ENCODE data around the gene UBE2D2.

Gene UBE2D2

DNA sequence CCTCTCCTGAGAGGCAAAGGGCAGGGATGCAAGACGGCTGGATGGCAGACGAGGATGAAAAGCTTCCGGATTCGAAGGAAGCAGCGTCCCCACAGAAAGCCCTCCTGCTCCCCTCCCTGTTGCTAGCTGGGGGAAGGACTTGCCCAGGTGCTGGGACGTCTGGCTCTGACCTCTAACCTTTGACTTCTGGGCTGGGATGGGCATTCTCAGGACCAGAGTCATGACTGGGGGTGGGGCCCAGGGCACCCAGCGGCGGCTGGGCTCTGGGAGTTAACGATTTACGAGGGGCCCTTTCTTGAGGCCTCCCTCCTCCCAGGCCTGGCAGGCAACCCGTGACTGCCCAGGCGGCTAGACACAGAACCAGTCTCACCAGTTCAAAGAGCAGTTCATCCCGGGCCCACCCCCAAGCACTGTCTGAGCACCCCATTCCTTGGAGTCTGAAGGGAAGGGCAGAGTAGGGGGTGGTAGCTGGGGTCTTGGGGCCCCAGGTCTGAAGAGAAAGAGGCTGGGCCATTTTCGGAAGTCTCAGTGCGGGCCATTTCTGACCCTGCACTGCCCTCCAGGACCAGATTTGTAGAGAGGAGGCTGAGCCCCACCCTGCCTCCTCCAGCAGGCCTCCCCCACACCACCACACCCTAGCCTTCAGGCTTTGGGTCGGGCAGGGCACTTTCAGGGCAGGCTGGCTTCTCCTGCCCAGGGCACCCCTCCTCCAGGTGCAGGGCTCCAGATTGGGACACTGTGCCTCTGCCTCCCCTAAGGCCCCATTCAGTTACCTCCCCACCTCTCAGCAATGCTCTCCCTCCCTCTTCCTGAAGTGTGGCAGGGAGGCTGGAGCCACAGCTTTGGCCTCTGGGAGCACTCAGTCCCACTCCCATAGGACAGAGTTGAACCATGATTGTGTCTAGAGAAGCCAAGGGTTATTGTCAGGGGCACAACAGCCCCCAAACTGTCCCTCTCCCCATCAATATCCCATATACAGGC, 82.0 kb downstream of the UBE2D2 start:
- H3K27ac Mint-ChIP-seq: peak overlapping the region; percentile 70
- H3K36me3 Mint-ChIP-seq: peaks cover 6% of the 10 kb centered on the region
- H3K4me1 Mint-ChIP-seq: peaks cover 89% of the 10 kb centered on the region
- no peaks in the 10 kb centered on the region for H3K27me3 Mint-ChIP-seq
- H3K9me3 Mint-ChIP-seq: no peaks in the 10 kb centered on the region
- no peak for ATAC-seq
- H3K4me3 Mint-ChIP-seq: no peak overlapping the region

- no peaks in the 10 kb centered on the region for H3K9me3 Mint-ChIP-seq
- peak overlapping the region; percentile 70 for H3K27ac Mint-ChIP-seq
- H3K4me3 Mint-ChIP-seq: no peak overlapping the region
- H3K27me3 Mint-ChIP-seq: no peaks in the 10 kb centered on the region
- H3K4me1 Mint-ChIP-seq: peaks cover 81% of the 10 kb centered on the region
- no peak for ATAC-seq
- peaks cover 6% of the 10 kb centered on the region for H3K36me3 Mint-ChIP-seq
Observed at GRCh38 chr5:139644001-139644456, 82.9 kb downstream of the UBE2D2 start.

GRCh38 chr5:139644646-139645429, 83.7 kb downstream of the UBE2D2 start:
- Mint-ChIP-seq H3K4me3 (no peak overlapping the region), H3K9me3 (no peaks in the 10 kb centered on the region), H3K27me3 (no peaks in the 10 kb centered on the region), H3K36me3 (peaks cover 11% of the 10 kb centered on the region), H3K4me1 (peaks cover 73% of the 10 kb centered on the region), H3K27ac (peak overlapping the region; percentile 13)
- no peak for ATAC-seq

GRCh38 chr5:139645430-139645871, 84.3 kb downstream of the UBE2D2 start:
- Mint-ChIP-seq H3K27me3 (no peaks in the 10 kb centered on the region), H3K4me1 (peaks cover 67% of the 10 kb centered on the region), H3K4me3 (no peak overlapping the region), H3K36me3 (peaks cover 13% of the 10 kb centered on the region), H3K27ac (peak overlapping the region; percentile 13), H3K9me3 (no peaks in the 10 kb centered on the region)
- ATAC-seq: no peak

- no peaks in the 10 kb centered on the region for H3K9me3 Mint-ChIP-seq
- ATAC-seq: no peak
- H3K4me1 Mint-ChIP-seq: peaks cover 60% of the 10 kb centered on the region
- H3K36me3 Mint-ChIP-seq: peaks cover 13% of the 10 kb centered on the region
- peak overlapping the region; percentile 13 for H3K27ac Mint-ChIP-seq
- H3K27me3 Mint-ChIP-seq: no peaks in the 10 kb centered on the region
- H3K4me3 Mint-ChIP-seq: no peak overlapping the region
Observed at GRCh38 chr5:139646111-139646510, 85.0 kb downstream of the UBE2D2 start.

DNA sequence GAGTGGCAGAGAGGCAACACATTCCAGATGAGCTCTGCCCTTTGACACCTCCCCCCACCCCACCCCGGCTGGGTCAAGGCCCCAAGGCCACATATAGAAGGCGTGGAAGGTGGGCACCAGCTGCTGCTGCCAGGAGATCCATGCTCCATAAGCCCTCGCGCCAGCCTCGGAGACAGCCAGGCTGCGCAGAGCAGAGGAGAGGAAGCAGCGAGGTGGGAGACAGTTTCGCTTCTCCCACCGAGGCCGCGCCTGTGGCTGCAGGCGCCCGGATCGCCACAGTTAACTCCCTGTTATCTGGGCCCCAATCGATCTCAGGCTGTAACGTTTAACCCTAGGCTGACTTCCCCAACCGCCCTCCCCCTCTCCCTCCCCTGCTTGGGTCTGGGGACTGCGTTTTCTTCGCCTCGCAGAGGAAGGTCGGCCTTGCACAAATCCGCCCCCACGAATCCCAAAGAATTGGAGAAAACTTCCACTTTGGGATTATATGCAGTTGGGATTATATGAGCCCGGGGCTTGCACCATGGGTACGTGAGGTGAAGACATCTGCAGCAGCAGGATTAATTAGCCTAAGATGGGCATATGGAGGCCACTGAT, 85.9 kb downstream of the UBE2D2 start:
- H3K27me3 Mint-ChIP-seq: no peaks in the 10 kb centered on the region
- H3K36me3 Mint-ChIP-seq: peaks cover 13% of the 10 kb centered on the region
- no peak for ATAC-seq
- peaks cover 60% of the 10 kb centered on the region for H3K4me1 Mint-ChIP-seq
- H3K9me3 Mint-ChIP-seq: no peaks in the 10 kb centered on the region
- H3K27ac Mint-ChIP-seq: peak overlapping the region; percentile 78
- peak overlapping the region; percentile 92 for H3K4me3 Mint-ChIP-seq

DNA sequence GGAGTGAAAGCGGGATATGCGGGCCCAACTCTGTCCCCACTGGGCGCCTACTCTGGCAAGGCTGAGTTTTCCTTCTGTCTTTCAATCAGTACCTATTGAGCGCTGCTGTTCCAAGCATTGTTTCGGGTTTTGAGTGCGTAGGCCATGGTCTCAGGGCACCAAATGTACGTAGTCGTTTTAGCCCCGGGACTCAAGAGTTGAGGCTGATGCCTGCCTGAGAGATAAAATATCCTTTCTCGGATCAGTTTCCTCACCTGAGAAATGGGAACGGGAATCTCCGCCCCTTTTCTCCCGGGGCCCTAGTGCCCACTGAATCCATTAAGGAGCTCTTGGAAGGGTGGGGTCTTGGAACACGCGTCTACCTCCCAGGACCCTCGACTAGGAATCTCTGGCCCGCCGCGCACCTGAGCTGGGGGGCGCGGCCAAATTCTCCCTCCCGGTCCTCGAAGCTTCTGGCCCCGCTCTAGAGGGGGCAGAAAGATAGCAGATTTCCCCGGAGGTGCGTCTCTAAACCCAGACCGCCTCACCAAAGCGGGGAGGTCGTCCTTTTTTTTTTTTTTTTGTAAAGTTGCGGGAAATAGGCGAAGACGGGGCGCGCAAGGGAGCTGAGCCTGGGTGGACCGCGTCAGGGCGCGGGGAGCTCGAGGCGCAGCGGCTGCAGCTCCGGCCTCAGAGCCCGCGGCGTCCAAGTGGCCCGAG, 86.5 kb downstream of the UBE2D2 start:
- no peaks in the 10 kb centered on the region for H3K27me3 Mint-ChIP-seq
- H3K9me3 Mint-ChIP-seq: no peaks in the 10 kb centered on the region
- peaks cover 66% of the 10 kb centered on the region for H3K4me1 Mint-ChIP-seq
- peak overlapping the region; percentile 92 for H3K4me3 Mint-ChIP-seq
- no peak for ATAC-seq
- H3K36me3 Mint-ChIP-seq: peaks cover 13% of the 10 kb centered on the region
- peak overlapping the region; percentile 78 for H3K27ac Mint-ChIP-seq

DNA sequence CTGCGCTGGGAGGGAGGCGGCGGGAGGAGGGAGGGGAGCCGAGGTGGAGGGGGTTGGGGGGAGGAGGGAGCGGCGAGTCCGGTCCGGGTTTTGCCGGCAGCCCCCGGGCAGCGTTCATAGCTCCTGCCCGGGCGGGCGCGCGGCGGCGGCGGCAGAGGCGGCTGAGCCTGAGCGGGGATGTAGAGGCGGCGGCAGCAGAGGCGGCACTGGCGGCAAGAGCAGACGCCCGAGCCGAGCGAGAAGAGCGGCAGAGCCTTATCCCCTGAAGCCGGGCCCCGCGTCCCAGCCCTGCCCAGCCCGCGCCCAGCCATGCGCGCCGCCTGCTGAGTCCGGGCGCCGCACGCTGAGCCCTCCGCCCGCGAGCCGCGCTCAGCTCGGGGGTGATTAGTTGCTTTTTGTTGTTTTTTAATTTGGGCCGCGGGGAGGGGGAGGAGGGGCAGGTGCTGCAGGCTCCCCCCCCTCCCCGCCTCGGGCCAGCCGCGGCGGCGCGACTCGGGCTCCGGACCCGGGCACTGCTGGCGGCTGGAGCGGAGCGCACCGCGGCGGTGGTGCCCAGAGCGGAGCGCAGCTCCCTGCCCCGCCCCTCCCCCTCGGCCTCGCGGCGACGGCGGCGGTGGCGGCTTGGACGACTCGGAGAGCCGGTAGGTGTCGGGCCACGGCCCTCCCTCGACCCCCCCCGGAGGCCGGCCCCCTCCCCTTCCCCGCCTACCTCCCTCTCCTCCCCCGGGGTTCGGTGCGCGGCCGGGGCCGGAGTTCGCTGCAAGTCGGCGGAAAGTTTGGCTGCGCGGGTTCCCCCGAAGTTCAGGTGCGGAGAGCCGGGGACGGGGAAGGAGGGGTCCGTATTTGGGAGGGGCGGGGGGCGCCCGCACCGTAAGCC, 87.3 kb downstream of the UBE2D2 start, which contains the start of gene CXXC5:
TSS of gene CXXC5 (plus strand) at position 145 of the 877 bp plus-strand sequence. CDS start 32,175 bp downstream, outside the sequence.
- peaks cover 66% of the 10 kb centered on the region for H3K4me1 Mint-ChIP-seq
- peak; percentile 67 for ATAC-seq
- no peaks in the 10 kb centered on the region for H3K9me3 Mint-ChIP-seq
- H3K27me3 Mint-ChIP-seq: no peaks in the 10 kb centered on the region
- peak within 1 kb of the TSS; percentile 92 for H3K4me3 Mint-ChIP-seq
- H3K36me3 Mint-ChIP-seq: peaks cover 13% of the 10 kb centered on the region
- H3K27ac Mint-ChIP-seq: peak within 1 kb of the TSS; percentile 88

- Mint-ChIP-seq H3K4me3 (peak overlapping the region; percentile 92), H3K9me3 (no peaks in the 10 kb centered on the region), H3K36me3 (peaks cover 13% of the 10 kb centered on the region), H3K4me1 (peaks cover 67% of the 10 kb centered on the region), H3K27ac (peak overlapping the region; percentile 88), H3K27me3 (no peaks in the 10 kb centered on the region)
- ATAC-seq: peak; percentile 13
Observed at GRCh38 chr5:139649082-139649991, 88.2 kb downstream of the UBE2D2 start.

DNA sequence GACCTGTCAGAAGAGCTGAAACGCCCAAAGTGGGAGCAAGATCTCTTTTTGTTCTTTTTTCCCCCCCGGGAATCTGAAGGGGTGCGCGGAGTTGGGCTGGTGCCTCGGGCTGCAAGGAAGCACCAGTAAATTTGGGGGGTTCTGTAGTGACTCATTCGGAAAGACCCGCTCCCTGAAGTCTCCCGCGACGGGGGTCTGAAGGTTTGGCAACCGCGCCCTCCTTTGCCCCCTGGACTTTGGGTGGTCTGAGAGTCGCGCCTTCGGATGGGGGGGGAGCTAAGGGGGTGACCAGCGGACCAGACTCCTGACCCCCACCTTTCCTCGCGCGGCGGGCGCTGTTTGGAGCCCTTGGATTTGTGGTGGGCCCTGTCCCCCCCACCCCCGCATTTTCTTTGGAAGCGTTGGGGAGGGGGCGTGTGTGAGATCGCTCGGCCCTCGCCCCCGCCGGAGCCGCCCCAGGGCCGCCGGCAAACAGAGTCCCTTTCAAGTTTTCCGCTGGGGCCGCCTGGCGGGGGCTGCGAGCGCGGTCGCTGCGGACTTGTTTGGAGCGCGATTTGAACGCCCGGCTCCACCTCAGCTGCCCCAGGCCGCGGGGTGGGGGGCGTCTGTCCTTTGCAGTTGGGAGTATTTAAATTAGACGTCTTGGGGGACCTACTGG, 89.0 kb downstream of the UBE2D2 start:
- Mint-ChIP-seq H3K27me3 (no peaks in the 10 kb centered on the region), H3K27ac (peak overlapping the region; percentile 88), H3K4me3 (peak overlapping the region; percentile 92)

GRCh38 chr5:139650689-139651042, 89.5 kb downstream of the UBE2D2 start:
- H3K27me3 Mint-ChIP-seq: no peaks in the 10 kb centered on the region
- peak overlapping the region; percentile 92 for H3K4me3 Mint-ChIP-seq
- H3K27ac Mint-ChIP-seq: peak overlapping the region; percentile 88
- no peaks in the 10 kb centered on the region for H3K9me3 Mint-ChIP-seq
- H3K4me1 Mint-ChIP-seq: peaks cover 67% of the 10 kb centered on the region
- peaks cover 8% of the 10 kb centered on the region for H3K36me3 Mint-ChIP-seq
- ATAC-seq: no peak

More for the DNA sequence above, 89.0 kb downstream of the UBE2D2 start:
- Mint-ChIP-seq H3K4me1 (peaks cover 67% of the 10 kb centered on the region), H3K36me3 (peaks cover 9% of the 10 kb centered on the region), H3K9me3 (no peaks in the 10 kb centered on the region)
- ATAC-seq: no peak

DNA sequence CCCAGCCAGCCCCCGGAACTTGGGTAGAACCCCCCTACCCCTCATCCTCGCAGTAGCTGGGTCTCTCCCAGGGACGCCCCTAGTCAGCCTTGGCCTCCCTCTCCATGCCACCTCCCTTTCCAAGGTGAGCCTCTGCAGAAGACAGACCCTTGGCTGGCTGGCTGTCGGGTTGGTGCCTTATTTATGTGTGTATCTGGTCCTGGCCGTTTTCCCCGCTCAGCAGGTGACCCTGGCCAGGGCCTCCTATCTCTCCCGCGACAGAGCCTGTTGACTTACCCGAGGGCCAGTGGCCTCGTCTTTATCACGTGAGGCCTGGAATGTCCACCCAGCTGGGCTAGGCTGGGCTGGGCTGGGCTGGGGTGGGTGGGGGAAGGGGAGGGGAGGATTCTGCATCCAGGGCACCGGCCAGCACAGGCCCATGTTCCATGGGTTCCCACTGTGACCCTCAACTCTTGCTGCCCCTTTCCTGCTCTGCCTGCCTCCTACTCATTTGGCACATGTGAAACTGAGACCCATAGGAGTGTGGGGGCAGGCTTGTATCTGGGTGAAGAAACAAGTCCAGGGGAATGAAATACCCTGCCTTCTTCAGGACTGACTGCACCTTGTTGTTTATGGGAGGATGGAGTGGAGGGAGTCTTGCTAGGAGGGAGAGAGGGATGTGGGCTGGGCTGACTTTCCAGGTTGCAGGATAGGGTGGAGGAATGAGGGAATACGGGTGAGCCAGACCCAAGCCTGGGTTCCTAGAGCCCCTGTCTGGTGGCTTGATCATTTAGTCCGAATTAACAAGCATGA, 90.1 kb downstream of the UBE2D2 start:
- H3K36me3 Mint-ChIP-seq: peaks cover 8% of the 10 kb centered on the region
- peak overlapping the region; percentile 92 for H3K4me3 Mint-ChIP-seq
- ATAC-seq: no peak
- H3K4me1 Mint-ChIP-seq: peaks cover 67% of the 10 kb centered on the region
- peak overlapping the region; percentile 88 for H3K27ac Mint-ChIP-seq
- H3K27me3 Mint-ChIP-seq: no peaks in the 10 kb centered on the region
- H3K9me3 Mint-ChIP-seq: no peaks in the 10 kb centered on the region

All from stimulated activated memory B cell treated with anti-CD40 and anti-IgM and Interleukin-4, amounts not matched to agents 10 μg/mL and 1 μg/mL and 100 μg/mL, for 72 hours (primary cell).